IPS-18c (cell line): ENCODE results near the gene VAV2.

ENCODE experiments used
- H3K4me3 ChIP-seq: 2 replicates; pipeline ENCODE4 v1.7.0; 2013; ENCODE audit warnings: low read depth, mild to moderate bottlenecking, low read length, moderate library complexity; ENCODE audit not compliant: insufficient read depth
- H3K9me3 ChIP-seq: one replicate; pipeline ENCODE4 v1.6.1; 2013; ENCODE audit warnings: mild to moderate bottlenecking, low read length, moderate library complexity; ENCODE audit not compliant: control insufficient read depth, insufficient read depth

VAV2 gene

DNA sequence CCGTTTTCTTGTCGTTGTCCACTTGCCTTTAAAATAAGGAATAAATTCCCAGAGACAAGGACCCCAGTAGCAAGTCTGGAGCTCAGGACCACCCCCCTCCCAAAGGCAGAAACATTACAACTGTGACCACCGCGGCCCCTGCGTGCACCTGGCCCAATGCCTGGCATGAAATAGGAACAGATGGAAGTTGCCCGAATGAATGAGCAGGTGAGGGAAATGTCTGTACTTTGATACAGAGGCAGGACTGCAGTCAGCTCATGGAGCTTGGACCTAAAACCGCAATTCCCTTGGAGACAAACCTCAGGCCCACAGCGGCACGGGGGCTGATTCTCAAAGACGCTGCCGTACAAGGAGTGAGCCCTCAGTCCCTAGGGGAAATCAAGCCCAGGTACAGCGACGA is 198.7 kb downstream of the VAV2 start:
- Histone ChIP-seq H3K9me3 (peaks cover 2% of the 10 kb centered on the region), H3K4me3 (no peak overlapping the region)

DNA sequence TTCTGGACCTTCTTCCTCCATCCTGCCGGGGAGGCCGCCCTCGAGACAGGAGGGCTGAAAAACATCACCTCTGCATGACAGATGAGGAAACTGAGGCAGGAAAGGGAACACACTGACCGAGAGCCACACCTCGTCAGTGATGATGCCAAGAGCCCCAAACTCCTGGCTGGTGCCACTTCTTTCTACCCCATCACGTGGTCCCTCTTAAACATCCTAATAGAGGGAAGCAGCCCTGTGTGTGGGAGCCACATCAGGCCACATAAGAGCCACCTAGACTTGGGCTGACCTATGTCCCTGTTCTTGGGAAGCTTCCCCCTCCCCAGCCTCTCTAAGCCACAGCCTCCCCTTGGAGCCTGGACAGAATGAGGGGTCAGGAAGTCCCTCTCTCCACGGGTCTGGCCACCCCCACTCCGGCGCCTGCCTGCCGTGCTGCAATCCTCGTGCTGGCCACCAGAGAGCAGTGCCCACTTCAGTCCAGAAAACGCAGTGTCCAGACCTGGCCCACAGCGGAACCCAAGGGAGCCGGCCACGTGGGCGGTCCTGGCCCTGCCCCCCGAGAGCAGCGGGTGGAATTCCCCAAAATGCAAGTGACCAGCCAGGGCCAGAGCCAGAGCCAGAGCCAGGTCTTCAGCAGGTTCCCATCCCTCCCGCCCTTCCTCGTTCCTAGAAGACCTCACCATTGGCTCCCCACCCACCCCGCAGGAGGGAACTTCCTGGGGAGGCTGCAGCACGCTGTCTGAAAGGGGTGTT is 199.2 kb downstream of the VAV2 start:
- no peak overlapping the region for H3K4me3 ChIP-seq
- H3K9me3 ChIP-seq: peaks cover 2% of the 10 kb centered on the region

DNA sequence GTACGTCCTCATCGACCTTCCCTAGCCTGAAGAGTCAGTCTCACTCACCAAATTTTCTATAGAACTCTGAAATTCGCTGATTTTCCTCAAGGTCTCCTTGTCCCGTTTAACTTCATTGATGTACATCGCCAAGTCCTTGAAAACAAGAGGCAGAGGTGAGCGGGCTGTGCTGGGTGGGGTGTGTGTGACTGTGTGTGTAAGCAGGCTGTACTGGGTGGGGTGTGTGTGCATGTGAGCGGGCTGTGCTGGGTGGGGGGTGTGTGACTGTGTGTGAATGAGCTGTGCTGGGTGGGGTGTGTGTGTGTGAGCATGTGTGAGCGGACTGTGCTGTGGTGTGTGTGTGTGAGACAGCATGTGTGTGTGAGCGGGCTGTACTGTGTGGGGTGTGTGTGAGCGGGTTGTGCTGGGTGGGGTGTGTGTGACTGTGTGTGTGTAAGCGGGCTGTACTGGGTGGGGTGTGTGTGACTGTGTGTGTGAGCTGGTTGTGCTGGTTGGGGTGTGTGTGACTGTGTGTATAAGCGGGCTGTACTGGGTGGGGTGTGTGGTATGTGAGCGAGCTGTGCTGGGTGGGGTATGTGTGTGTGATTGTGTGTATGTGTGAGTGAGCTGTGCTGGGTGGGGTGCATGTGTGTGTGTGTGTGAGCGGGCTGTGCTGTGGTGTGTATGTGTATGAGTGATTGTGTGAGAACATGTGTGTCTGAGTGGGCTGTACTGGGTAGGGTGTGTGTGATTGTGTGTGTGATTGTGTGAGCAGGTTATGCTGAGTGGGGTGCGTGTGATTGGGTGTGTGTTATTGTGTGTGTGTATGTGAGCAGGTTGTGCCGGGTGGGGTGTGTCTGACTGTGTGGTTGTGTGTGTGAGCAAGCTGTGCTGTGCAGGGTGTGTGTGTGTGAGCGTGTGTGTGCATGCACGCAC is 200.1 kb downstream of the VAV2 start:
- Histone ChIP-seq H3K9me3 (peaks cover 2% of the 10 kb centered on the region), H3K4me3 (no peak overlapping the region)

DNA sequence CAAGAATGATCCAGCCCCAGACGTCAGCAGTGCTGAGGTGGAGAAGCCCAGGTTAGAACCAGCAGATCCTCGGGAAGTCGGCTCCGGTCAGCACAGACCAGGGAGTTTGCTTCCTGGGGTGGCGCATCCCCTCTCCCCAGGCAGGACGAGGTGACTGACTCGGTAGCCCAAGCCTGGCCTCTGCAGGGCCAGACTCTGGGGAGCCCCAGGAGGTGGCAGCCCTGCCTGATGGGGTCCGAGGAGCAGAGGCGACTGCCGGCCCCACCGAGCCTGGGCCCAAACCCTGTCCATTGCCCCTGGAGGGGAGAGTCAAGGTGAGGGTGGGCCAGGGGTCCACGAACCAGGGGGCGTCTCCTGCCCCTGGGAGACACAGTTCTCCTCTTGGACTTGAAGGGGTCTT is 201.1 kb downstream of the VAV2 start:
- peaks cover 2% of the 10 kb centered on the region for H3K9me3 ChIP-seq
- H3K4me3 ChIP-seq: no peak overlapping the region

DNA sequence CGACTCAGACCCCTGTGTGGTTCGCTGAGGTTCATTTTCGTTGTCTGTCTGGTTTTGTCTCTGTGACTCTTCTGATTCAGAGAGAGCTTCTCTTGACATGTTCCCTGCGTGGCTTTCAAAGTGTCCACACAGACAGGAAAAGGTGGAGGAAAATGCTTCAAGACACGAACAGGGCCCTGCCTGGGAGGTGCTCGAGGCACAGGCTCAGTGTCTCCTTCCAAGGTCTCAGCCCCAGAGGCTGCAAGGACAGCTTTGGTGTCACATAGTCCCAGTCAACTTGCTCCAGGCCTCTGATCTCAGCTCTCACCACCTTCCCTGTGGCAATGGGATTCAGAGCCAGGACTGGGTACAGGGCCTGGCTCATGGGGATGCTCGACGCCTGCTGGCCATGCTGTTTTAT is 202.3 kb downstream of the VAV2 start:
- Histone ChIP-seq H3K4me3 (no peak overlapping the region), H3K9me3 (peaks cover 2% of the 10 kb centered on the region)

DNA sequence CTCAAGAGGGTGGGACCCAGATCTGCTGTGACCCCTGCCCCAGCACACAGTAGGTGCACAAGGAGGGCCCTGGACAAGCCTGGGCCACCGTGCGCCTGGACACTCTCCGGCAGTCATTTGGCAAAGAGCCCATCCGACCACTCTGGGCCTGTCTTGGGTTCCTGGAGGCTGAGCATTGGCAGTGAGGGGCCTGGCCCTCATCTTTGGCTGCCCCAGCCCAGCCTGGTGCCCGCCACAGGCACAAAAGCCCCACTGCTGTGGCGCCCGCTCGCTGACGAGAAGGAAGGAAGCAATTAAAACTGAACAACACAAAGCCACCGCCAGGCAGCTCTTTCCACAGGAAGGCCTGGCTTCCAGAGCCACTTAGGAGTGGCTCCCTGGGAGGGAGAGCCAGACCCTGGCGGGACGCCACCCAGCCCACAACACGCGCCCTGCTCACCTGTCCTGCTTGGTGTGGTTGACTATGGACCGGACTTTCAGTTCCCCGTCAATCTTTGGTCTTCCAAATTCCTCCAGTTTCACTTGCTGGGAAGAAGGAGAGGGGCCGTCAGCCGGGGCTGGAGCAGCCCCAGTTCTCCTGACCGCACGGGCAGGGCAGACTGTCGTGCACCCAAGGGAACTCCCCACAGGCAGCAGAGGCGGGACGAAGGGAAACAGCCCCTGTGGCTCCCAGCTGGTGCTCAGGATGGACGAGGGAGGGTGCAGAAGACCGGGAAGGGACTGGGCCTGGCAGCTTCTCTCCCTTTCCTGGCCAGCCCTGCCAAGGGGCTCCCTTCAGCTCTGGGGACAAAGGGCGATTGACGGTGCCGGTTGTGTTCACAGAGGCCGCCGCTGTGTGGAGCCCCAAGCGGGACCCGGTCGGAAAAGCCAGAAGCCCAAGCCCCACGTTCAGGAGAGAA is 203.1 kb downstream of the VAV2 start:
- Histone ChIP-seq H3K4me3 (no peak overlapping the region), H3K9me3 (peaks cover 2% of the 10 kb centered on the region)

DNA sequence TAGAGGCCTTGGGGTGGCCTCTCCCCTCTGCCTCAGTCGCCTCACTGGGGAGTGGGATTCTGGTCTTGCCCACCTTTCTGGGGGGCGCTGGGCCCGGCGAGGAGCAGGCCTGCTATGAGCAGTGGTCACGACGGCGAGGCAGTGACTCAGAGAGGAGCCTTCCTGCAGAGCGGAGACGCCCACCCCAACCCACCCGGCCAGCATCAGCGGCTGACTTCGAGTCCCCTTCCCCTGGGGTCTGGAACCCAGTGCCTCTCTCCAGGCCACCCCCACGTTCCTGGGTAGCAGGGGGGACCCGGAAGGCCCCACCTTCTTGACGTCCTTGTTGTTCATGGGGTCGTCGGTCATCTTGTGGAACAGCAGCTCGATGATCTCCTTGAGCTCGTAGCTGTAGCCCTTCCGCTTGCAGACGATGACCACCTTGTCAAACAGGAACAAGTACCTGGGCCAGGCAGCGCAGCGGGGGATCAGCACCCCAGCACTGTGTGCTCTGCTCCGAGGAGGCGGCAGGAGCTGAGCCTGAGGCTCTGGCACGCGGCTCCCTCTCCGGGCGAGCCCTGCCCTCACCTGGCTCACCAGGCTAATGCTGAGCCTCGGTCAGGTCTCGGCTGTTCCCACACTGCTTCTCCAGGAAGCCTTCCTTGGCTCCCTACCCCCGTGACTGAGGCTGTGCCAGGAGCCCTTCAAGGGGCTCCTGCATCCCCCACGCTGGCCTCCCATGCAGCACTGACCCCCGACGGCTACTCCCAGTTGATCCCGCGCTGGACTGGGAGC is 203.9 kb downstream of the VAV2 start:
- no peak overlapping the region for H3K4me3 ChIP-seq
- H3K9me3 ChIP-seq: no peaks in the 10 kb centered on the region

DNA sequence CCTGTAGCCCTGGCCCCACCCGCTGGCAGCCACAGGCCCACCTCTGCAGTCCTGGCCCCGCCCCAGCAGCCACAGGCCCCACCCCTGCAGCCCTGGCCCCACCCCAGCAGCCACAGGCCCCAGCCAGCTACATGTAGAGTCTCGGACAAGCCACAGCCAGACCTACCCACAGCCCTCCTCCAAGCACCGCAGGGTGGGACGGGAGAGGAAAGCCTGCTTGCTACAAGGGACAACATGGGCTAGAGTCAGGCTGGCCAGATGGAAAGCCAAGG is 204.4 kb downstream of the VAV2 start:
- Histone ChIP-seq H3K9me3 (no peaks in the 10 kb centered on the region), H3K4me3 (no peak overlapping the region)

DNA sequence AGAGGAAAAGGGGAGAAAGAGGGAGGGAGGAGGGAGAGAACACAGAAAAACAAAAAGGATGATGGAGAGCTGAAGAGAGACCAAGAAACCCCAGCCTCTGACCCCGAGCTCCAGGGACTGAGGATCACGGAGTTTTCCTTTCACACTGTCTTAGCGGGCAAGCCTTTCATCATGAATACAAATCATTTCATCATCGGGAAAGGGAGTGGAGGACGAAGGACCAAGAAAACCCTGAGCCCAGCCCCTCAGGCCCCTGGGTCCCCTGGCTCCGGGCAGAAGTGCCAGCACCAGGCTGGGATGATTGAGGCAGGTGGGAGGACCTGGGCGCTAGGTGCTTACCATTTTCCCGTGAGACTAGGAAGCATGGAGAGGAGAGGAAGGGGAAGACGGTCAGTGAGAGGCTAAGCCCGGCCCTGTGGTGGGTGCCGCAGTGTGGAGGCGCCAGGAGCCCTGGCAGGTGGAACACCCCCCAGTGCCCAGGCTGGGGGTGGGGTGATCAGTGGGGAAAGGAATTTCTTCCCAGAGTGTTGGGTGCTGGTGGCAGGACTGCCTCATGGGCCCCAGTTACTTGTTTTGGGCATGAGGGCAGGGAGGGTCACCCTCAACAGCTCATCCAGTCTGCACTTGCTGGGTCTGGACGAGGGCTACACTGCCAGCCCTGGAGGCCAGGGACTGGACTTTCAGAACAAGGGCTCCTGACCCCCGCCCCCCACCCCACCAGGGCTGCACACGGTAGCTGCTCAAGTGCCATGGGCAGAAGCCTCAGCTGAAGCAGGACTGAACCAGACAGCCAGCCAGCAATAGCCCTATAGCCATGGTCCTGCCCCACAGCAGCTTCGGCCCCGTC is 205.0 kb downstream of the VAV2 start:
- H3K4me3 ChIP-seq: no peak overlapping the region
- H3K9me3 ChIP-seq: no peaks in the 10 kb centered on the region

DNA sequence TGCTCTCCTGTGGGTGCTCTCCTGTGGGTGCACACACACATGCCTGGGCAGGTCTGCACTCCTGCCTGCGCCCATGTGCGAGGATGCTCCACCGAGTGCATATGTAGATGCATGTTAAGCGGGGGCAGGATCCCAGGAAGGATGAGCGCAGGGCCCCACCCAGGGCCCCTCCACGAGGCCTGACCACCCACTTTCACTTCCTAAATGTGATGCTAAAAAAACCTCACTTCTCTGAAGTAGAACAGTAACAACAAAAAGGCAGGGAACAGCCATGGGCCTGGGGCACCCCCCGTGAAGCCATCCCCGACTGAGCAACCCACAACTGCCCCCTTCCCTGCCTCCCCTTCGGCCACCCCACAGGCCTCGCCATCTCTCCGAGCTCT is 205.8 kb downstream of the VAV2 start:
- Histone ChIP-seq H3K4me3 (no peak overlapping the region), H3K9me3 (no peaks in the 10 kb centered on the region)

DNA sequence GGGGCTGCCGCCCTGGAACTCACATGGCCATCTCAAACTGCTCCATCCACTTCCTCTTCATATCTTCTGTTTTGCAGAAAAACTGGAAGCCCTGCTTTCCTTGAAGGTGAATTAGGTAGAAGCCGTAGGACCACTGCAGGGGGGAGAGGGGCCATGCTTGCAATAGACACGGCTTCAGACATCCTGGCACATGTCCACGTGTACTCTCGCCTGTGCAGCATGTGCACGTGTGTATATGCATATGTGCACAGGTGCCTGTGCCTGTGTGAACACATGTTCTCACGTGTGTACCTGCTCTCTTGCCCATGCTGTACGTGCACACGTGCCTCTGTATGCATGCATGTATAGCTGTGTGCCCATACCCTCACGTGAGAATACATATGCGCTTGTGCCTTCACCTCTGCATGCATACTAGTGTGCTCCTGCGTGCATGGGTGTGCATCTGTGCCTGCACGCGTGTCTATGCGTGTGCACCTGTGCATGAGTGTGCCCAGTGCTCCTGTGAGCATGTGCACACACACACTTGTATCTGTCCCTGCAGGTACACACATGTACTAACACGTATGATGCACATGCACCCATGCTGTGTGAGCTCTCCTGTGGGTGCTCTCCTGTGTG is 206.3 kb downstream of the VAV2 start:
- Histone ChIP-seq H3K9me3 (no peaks in the 10 kb centered on the region), H3K4me3 (no peak overlapping the region)

DNA sequence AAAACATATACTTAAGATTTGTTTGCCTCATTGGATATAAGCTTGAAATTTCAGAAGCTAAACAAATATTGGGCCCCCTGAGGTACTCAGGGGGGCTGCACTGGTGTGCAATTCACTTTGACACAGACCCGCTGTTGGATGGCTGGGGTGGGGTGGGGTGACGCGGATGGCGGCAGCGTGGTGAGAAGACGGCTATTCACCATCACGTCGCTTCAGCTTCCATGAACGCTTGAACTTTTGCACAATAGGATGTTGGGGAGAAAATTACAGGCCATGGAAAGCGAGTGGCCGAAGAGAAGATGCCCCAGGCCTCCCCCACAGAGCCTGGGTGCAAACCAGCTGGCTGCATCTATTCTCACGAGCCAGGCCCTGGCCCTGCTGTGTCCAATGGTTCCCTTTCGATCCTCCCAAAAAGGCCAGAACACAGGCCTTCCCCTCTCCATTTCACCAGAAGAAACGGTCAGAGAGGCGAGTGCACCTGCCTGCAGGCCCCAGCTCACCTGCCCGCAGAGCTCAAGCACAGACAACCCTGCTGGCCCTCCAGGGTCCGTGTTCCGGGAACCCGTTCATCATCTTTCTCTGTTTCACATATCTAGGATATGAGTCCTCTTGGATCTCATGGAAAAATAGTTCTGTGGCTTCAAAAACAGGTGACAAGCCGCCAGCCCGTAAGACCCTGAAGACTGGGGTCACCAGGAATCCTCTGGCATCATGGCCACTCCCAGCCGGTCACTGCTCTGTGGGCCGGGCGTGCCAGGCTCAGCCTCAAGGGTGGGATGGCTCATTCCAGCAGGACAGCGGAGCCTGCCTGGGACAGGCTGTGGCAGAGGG is 207.2 kb downstream of the VAV2 start:
- no peaks in the 10 kb centered on the region for H3K9me3 ChIP-seq
- H3K4me3 ChIP-seq: no peak overlapping the region

DNA sequence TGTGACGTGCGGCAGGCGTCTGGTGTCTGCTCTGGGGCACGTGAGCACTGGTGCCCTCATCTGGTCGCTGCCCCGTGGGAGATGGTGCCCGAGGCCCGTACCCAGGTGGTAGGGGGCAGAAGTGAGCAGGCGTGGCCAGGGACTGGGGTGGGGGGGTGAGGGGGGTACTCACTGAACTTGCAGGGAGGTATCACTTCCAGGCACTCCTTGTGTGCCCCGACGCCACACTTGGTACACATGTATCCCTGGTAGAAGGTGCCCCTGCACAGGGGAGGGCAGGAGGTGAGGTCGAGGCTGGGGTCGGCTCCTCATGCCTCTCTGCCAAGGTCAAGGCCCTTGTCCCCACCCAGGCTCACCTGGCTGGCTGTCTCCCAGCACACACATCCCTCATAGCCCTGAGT is 208.8 kb downstream of the VAV2 start:
- H3K9me3 ChIP-seq: no peaks in the 10 kb centered on the region
- no peak overlapping the region for H3K4me3 ChIP-seq

DNA sequence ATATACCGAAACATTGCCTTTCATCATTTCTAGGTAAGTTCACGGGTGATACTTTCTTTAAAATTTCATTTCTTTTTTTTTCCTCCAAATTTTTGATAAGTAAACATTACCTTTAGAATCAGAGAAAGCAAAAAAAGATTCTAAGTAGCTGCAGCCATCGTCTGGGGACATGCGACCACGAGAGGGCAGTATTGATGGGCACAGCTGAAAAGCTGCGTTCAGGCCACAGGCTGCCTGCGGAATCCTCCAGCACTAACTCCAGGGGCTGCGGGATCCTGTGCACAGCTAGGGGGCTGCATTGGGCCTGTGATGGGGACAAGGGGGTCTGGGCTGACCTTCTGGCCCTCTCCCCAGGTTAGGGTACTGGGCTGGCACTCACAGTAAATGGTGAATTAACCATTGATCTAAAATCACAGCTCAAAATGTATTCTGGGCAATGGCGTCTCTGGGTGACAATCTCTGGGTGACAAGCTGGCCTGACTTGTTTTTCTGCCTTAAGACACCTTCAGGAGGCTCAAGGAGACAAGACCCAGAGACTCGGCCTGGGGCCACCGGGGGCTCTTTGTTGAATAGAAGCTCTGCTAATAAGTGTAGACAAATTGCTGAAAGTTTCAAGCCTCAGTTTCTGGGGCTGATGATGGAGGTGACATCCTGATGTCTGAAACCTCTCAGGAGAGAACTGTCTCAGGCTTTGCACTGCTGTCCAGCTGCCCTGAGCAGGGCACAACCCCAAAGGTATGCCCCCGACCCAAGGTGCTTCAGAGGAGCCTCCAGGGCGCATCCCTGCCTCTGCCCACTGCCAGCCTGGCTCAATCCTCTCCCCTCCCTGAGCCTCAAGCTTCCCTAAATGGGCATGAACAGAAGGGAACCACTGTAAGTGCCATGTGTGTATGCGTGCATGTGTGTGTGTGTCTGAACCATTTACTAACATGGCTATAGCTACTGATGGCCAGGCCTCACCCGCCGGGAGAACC is 209.7 kb downstream of the VAV2 start:
- H3K9me3 ChIP-seq: no peaks in the 10 kb centered on the region
- H3K4me3 ChIP-seq: no peak overlapping the region
